ENCODE measurements around the gene SKA1. TPM values are rescaled to one million over a fixed set of nuclear protein-coding genes. Genes with fewer than 3 reads are reported as not detected.

SKA1 gene
- total and polyA plus RNA-seq, 2 of the 13 experiments (the other 11 are each of a cell fraction or from before 2014, with no cell fraction given), result 5.3 to 21.3 TPM

DNA sequence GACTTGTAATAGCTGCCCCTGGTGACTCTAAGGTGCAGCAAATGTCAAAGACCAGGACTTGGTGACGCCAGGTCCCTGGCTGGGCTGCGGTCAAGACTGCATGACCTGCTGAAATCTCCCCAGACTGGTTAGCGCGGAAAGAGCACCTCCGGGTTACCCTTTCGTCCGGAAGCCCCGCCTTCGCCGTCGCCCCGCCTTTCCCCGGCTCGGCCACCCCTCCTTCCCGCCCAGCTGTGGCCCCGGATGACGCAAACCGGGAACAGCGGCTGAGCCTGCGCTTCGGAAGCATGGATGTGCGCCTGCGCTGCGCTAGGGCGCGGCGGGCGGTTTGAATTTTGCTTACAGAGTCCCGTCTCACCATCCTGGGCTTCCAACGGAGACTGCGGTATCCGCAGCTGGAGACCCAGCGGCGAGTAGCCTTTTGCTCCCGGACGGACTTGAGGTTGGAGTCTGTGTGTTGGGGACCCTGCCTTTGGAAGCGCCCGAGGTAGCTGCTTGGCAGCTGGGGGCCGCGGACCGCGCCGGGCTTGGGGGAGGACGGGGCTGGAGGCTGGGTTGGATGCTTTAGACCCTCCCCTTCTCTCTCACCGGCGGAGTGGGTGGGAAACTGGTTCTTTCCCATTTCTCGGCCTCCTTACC, at the start of gene SKA1 (continued):
- no peak for TF ChIP-seq ZFP36L2 (CRISPR knock-in tag; IDR thresholded peaks at IDR 0.05)
- TF ChIP-seq, protein P1, sequence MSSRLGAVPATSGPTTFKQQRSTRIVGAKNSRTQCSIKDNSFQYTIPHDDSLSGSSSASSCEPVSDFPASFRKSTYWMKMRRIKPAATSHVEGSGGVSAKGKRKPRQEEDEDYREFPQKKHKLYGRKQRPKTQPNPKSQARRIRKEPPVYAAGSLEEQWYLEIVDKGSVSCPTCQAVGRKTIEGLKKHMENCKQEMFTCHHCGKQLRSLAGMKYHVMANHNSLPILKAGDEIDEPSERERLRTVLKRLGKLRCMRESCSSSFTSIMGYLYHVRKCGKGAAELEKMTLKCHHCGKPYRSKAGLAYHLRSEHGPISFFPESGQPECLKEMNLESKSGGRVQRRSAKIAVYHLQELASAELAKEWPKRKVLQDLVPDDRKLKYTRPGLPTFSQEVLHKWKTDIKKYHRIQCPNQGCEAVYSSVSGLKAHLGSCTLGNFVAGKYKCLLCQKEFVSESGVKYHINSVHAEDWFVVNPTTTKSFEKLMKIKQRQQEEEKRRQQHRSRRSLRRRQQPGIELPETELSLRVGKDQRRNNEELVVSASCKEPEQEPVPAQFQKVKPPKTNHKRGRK (CRISPR knock-in tag; IDR thresholded peaks at IDR 0.05), result no peak
- peak; percentile 91 for TF ChIP-seq NR2C2 (CRISPR knock-in tag; IDR thresholded peaks at IDR 0.05; ENCODE audit: borderline replicate concordance)
- TF ChIP-seq ZNF207 (IDR thresholded peaks at IDR 0.05; ENCODE audit: borderline replicate concordance), result no peak
- no peak for TF ChIP-seq MZF1 (CRISPR knock-in tag; IDR thresholded peaks at IDR 0.05; ENCODE audit: borderline replicate concordance)
- TF ChIP-seq MAZ (IDR thresholded peaks at IDR 0.05; ENCODE audit: borderline replicate concordance, low read depth, low read length), result 0 out of 2 replicates have a peak, but pooled peaks have one; percentile 17
- TF ChIP-seq MAZ (CRISPR knock-in tag; IDR thresholded peaks at IDR 0.05; ENCODE audit: low read depth), result peak; percentile 33; the same call in 1 of the 2 replicates
- TF ChIP-seq CEBPG (CRISPR knock-in tag; IDR thresholded peaks at IDR 0.05), result peak; percentile 96
- 0 out of 2 replicates have a peak, but pooled peaks have one; percentile 30 for TF ChIP-seq ZNF124 (CRISPR knock-in tag; IDR thresholded peaks at IDR 0.05)
- TF ChIP-seq POLR2AphosphoS5 (IDR thresholded peaks at IDR 0.05; ENCODE audit: low read depth, low read length), result peak; percentile 98
- TF ChIP-seq PHF20 (CRISPR knock-in tag; IDR thresholded peaks at IDR 0.05), result peak; percentile 56; the same call in 1 of the 2 replicates
- TF ChIP-seq, protein P2, sequence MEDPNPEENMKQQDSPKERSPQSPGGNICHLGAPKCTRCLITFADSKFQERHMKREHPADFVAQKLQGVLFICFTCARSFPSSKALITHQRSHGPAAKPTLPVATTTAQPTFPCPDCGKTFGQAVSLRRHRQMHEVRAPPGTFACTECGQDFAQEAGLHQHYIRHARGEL (CRISPR knock-in tag; IDR thresholded peaks at IDR 0.05), result no peak
- peak; percentile 85; the same call in 1 of the 2 replicates for TF ChIP-seq TGIF2 (CRISPR knock-in tag; IDR thresholded peaks at IDR 0.05)
- TF ChIP-seq KLF6 (CRISPR knock-in tag; IDR thresholded peaks at IDR 0.05), result 0 out of 2 replicates have a peak, but pooled peaks have one; percentile 36
- TF ChIP-seq SP140L (CRISPR knock-in tag; IDR thresholded peaks at IDR 0.05; ENCODE audit: borderline replicate concordance), result no peak
- no peak for TF ChIP-seq SMAD3 (CRISPR knock-in tag; IDR thresholded peaks at IDR 0.05)
- peak; percentile 70; the same call in 1 of the 2 replicates for TF ChIP-seq DMAP1 (CRISPR knock-in tag; IDR thresholded peaks at IDR 0.05)
- TF ChIP-seq CENPX (CRISPR knock-in tag; IDR thresholded peaks at IDR 0.05), result no peak
- no peak for TF ChIP-seq ZNF260 (CRISPR knock-in tag; IDR thresholded peaks at IDR 0.05; ENCODE audit: borderline replicate concordance, low read depth)
- TF ChIP-seq HOXA3 (CRISPR knock-in tag; IDR thresholded peaks at IDR 0.05), result peak; percentile 60; the same call in 1 of the 2 replicates
- no peak for TF ChIP-seq DNMT3B (CRISPR knock-in tag; conservative IDR thresholded peaks at IDR 0.05)
- peak; percentile 85 for TF ChIP-seq ELF1 (CRISPR knock-in tag; IDR thresholded peaks at IDR 0.05)
- TF ChIP-seq, protein P3, sequence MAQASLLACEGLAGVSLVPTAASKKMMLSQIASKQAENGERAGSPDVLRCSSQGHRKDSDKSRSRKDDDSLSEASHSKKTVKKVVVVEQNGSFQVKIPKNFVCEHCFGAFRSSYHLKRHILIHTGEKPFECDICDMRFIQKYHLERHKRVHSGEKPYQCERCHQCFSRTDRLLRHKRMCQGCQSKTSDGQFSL (CRISPR knock-in tag; IDR thresholded peaks at IDR 0.05), result no peak
- TF ChIP-seq ZNF724P (CRISPR knock-in tag; IDR thresholded peaks at IDR 0.05; ENCODE audit: borderline replicate concordance), result peak; percentile 76; the same call in 1 of the 2 replicates
- TF ChIP-seq GABPB1 (CRISPR knock-in tag; IDR thresholded peaks at IDR 0.05), result peak; percentile 93
- TF ChIP-seq FOXA3 (CRISPR knock-in tag; IDR thresholded peaks at IDR 0.05), result peak; percentile 29; the same call in 1 of the 2 replicates
- TF ChIP-seq ZNF430 (CRISPR knock-in tag; IDR thresholded peaks at IDR 0.05), result 0 out of 2 replicates have a peak, but pooled peaks have one; percentile 83
- peak; percentile 56; the same call in 1 of the 2 replicates for TF ChIP-seq ZNF136 (CRISPR knock-in tag; IDR thresholded peaks at IDR 0.05; ENCODE audit: low read depth)
- TF ChIP-seq HNRNPLL (IDR thresholded peaks at IDR 0.05; ENCODE audit: low read depth, low read length, poor library complexity, severe bottlenecking), result peak; percentile 96
- TF ChIP-seq ZNF850 (CRISPR knock-in tag; conservative IDR thresholded peaks at IDR 0.05), result no peak
- TF ChIP-seq ATF7-NPFF (CRISPR knock-in tag; IDR thresholded peaks at IDR 0.05; ENCODE audit: low read depth), result peak; percentile 90
- TF ChIP-seq STAG1 (CRISPR knock-in tag; IDR thresholded peaks at IDR 0.05), result no peak; the same call in 1 of the 2 replicates
